GM19035 (cell line): ENCODE data around the gene EPHB6.

ENCODE experiments used
- ATAC-seq: cut with Tn5 transposase; IDR thresholded peaks from one replicate; pipeline ENCODE4 v1.9.1; 2021; ENCODE audit not compliant: unreplicated experiment

Gene EPHB6

GRCh38 chr7:142833174-142834048, 21.5 kb upstream of the EPHB6 start:
- ATAC-seq, result peak; percentile 59

GRCh38 chr7:142835487-142835886, 19.4 kb upstream of the EPHB6 start:
- no peak for ATAC-seq

- no peak for ATAC-seq
Observed at GRCh38 chr7:142836426-142836825, 18.4 kb upstream of the EPHB6 start.

GRCh38 chr7:142838461-142839213, 16.2 kb upstream of the EPHB6 start:
- ATAC-seq, result no peak

GRCh38 chr7:142842251-142842766, 12.6 kb upstream of the EPHB6 start:
- no peak for ATAC-seq

- no peak for ATAC-seq
Observed at GRCh38 chr7:142847353-142847752, 7.5 kb upstream of the EPHB6 start.

GRCh38 chr7:142851269-142851668, 3.6 kb upstream of the EPHB6 start:
- no peak for ATAC-seq

GRCh38 chr7:142851919-142852318, 3.0 kb upstream of the EPHB6 start:
- ATAC-seq, result no peak

GRCh38 chr7:142853739-142854371, 1.0 kb upstream of the EPHB6 start:
- peak; percentile 85 for ATAC-seq

- no peak for ATAC-seq
Observed at GRCh38 chr7:142855114-142855743, 353 bp downstream of the EPHB6 start.

- no peak for ATAC-seq
Observed at GRCh38 chr7:142855756-142856564, 1.1 kb downstream of the EPHB6 start.

GRCh38 chr7:142856565-142857245, 1.8 kb downstream of the EPHB6 start:
- ATAC-seq, result no peak

- ATAC-seq, result no peak
Observed at GRCh38 chr7:142857625-142858024, 2.7 kb downstream of the EPHB6 start.

GRCh38 chr7:142859411-142859810, 4.5 kb downstream of the EPHB6 start:
- ATAC-seq, result no peak

- no peak for ATAC-seq
Observed at GRCh38 chr7:142859829-142860228, 5.0 kb downstream of the EPHB6 start.

GRCh38 chr7:142860968-142861367, 6.1 kb downstream of the EPHB6 start:
- no peak for ATAC-seq

- ATAC-seq, result no peak
Observed at GRCh38 chr7:142862351-142862750, 7.5 kb downstream of the EPHB6 start.

- ATAC-seq, result no peak
Observed at GRCh38 chr7:142862786-142863400, 8.0 kb downstream of the EPHB6 start.
